Bone marrow (tissue), 2 donors: ENCODE measurements around the gene TET2.

Experiments
- DNase-seq, 2 donors: peaks; one replicate each; lab custom pipeline; 2025; lab: John Stamatoyannopoulos, UW

TET2 gene

GRCh38 chr4:105146276-105147015 lies at the start of gene TET2:
TET2 (plus strand) TSS chr4:105146876; CDS start chr4:105233943, 87,067 bp downstream.
- peak; percentile 79 to 80 for DNase-seq

- DNase-seq, result no peak
These were observed 44.7 kb upstream of the TET2 start for GRCh38 chr4:105102016-105102415.

DNA sequence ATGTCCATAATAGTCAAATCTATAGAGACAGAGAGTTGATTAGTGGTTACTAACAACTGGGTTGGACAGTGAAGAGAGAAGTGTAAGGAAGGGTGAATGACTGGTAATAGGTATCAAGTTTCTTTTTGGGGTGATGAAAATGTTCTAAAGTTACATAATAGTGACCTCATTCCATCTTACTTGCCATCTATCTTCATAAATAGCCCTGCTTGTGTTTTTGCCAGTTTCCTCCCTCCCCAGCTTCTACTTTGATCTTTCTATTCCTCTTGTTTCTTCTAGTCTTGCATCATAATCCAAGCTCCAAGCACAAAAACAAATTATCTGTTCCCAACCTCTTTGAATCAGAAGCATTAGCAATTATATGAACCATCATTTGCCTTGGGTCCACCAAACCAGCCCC lies 40.2 kb upstream of the TET2 start:
- no peak for DNase-seq

GRCh38 chr4:105107095-105107856 lies 39.4 kb upstream of the TET2 start:
- no peak for DNase-seq

DNA sequence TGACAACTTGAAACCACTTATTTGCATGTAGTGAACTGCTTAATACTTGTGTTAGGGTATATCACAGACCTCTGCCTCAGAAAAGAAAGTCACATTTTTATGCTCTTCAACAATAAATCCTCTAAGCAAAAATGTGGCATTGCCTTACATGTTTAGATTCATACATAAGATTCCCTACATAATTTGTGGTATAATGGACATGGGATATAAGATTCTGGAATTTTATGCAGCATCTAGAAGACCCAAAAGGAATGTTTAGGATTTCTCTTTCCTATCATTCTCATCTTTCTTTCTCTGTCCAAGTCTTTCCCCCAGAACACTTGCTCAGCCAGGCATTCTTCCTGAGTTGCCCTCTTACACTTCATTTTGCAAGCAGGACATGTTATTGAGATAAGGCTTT lies 37.7 kb upstream of the TET2 start:
- no peak for DNase-seq

- DNase-seq, result no peak
These were observed 34.4 kb upstream of the TET2 start for GRCh38 chr4:105112274-105112673.

DNA sequence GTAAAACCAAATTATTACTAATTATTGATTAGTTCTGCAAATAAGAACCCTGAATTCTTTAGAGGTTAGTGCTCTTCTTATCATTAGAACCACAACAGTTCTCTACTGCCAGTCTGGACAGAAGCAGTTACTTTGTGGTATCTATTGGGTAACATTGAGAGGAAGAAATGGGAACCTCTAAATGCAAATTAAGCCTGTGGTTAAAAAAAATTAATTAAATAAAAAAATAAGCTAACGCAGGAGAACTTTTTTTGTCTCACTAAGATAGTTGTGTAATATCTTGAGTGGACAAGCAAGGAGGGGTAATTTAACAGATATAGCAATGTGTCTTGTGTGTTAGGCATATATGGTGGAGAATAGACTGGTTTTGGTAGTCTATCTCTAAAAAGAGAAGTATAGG lies 32.9 kb upstream of the TET2 start:
- DNase-seq, result peak in 1 of 2 donors; percentile 57

- DNase-seq, result no peak
These were observed 29.9 kb upstream of the TET2 start for GRCh38 chr4:105116616-105117319.

DNA sequence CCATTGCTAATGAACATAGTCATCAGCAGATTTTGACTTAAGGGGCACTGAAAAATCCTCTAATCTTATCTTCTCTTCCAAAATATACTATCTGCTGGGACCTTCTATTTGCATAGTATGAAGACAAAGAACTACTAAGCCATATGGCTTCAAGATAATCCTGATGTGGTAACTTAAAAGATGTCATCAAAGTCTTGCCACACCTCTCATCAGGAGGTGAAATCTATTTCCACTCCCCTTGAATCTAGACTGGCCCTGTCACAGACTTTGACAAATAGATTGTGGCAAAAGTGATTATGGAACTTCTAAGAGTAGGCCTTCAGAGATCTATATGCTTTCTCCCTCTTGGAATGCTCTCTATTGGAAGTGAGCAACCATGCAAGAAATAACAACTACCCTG lies 27.3 kb upstream of the TET2 start:
- no peak for DNase-seq

GRCh38 chr4:105120626-105121025 lies 26.1 kb upstream of the TET2 start:
- DNase-seq, result no peak

- no peak for DNase-seq
These were observed 24.3 kb upstream of the TET2 start for GRCh38 chr4:105122350-105122749.

- DNase-seq, result no peak
These were observed 20.1 kb upstream of the TET2 start for GRCh38 chr4:105126311-105127169.

GRCh38 chr4:105127170-105127445 lies 19.6 kb upstream of the TET2 start:
- no peak for DNase-seq

DNA sequence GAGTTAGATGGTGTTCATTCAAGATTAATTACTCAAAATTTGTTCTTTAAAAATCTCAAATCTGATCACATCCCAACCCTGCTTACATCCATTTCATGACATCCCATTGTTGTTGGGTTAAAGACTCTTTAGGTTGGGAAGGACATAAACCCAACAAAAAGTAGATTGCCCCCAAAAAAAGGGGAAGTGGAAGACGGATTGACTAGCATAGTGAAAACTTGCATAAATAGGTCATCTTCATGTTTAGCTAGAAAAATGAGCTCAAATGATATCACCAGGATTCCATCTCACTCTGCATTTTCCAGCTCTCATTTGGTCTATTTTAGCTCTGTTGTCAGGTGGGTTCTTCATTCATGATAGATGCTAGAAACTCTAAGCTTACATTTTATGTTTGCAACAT lies 18.5 kb upstream of the TET2 start:
- DNase-seq, result peak in 1 of 2 donors; percentile 31

DNA sequence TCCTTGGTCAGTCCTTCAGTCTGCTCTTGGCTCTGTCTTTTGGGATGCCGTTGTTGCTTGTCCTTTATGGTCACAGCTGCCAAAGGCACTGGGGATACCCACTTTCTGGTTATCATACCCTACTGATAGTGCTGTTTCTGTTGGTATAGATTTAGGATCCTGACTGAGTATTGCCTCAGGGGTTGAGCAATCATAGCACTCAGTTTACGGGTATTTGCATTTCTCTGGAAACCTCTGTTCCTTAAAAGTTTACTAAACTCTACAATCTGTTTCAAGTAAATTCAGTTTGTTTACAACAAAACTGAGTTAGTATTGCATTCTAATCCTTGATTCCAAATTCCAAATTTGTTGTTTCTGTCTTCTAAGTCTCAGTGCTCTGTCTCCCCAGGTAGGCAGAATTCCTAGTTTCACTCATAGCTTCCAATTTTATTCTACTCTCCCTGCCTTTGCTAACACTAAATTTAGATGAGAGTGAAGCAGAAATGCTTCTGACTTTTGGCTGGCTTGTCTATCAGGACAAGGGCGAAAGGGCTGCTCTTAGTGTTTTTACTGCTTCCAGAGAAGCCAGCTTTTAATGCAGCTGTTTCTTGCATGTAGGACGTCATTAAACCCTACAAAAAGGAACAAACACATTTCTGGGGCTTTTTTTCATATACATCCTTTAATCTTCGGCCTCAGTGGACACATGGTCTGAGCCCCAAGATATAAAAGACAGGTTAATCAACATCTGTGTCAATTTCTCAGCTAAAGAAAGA lies 17.2 kb upstream of the TET2 start:
- DNase-seq, result no peak

- DNase-seq, result no peak
These were observed 15.7 kb upstream of the TET2 start for GRCh38 chr4:105130945-105131344.

DNA sequence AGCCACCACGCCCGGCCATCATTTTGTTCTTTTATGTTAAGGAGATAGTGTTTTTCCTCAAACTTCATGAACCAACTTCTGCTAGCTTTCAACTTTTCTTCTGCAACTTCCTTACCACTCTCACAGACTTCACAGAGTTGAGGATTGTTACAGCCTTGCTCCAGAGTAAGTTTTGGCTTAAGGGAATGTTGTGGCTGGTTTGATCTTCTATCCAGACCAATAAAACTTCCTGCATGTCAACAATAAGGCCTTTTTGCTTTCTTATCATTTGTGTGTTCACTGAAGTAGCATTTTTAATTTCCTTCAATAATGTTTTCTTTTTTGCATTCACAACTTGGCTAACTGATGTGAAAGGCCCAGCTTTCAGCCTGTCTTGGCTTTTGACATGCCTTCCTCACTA lies 12.7 kb upstream of the TET2 start:
- DNase-seq, result no peak

GRCh38 chr4:105135785-105136184 lies 10.9 kb upstream of the TET2 start:
- peak in 1 of 2 donors; percentile 77 for DNase-seq

DNA sequence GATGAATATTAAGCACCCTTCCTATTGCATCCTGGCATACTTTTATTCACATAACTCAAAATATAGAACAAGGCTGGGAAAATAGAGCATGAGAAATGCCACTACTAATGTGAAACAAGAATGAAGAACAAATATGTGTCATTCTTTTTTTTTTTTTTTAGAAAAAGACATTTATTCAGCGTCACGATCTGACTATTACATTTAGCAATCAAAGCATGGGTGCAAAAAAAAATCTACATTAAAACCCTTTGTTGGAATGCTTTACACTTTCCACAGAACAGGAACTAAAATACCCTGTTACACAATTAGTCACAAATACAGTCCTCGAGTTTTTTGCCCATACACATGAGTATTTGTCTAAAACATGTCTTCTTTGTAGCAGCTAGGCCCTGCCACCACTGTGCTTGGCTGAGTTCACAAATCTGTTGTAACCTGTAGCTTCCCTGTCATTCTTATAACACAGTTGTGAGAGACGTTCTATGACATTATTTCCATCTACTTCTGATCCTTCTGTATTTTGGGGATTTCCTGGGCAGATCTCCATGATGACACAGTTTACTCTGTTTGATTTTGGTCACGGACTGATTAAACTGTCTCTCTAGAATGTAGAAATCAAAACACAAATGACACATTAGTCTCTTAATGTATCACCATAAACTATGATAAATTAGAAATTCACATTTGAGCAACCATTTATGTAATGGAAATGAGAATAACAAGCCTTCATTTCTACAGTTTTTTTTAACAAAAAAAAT lies 9.4 kb upstream of the TET2 start:
- no peak for DNase-seq

DNA sequence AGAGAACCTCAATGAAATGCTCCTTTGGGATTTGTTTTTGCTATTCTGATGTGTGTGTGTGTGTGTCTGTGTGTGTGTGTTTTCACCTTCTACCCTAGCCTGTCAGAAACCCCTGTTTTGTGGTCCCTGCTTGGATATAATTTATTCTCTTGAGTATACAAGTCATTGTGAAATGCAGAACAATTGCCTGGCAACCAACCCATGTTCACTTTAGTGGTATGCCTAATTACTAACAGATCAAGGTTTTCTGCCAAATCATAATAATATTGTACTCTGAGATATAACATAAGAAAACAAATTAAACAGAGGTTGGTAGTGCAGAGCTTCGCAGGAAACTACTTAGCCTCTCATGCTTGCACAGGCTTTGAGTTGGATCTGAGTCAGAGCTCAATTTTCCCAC lies 7.0 kb upstream of the TET2 start:
- DNase-seq, result no peak
